Psoas muscle (tissue), 8 donors: ENCODE results near the gene PRSS2. TPM values are rescaled to one million over a fixed set of nuclear protein-coding genes. Genes with fewer than 3 reads are reported as not detected.

Experiments used
- ATAC-seq, 4 donors: fragments of 200-7000 bp; cut with Tn5 transposase; one replicate each; pipeline ENCODE4 v1.9.1; 2020; ENCODE audit warnings: moderate library complexity in 3 of 4, mild to moderate bottlenecking in 2 of 4
- DNase-seq, 2 donors: peaks; one replicate each; pipeline ENCODE4 v3.0.0-alpha.2; 2020
- H3K27ac ChIP-seq: fragments of 200-600 bp; one replicate; pipeline ENCODE4 v1.8.0; 2022
- H3K27me3 ChIP-seq, 3 donors: fragments of 200-600 bp in 1 of 3; one replicate each; pipeline versions ENCODE4 v1.6.1 to v1.8.0; 2013 to 2022; ENCODE audit warnings: low read length in 2 of 3, mild to moderate bottlenecking in 2 of 3, moderate library complexity in 1 of 3; ENCODE audit not compliant: insufficient read depth in 3 of 3
- H3K36me3 ChIP-seq, 2 donors: fragments of 200-600 bp in 1 of 2; one replicate each; pipeline versions ENCODE4 v1.6.1 to v1.8.0; 2013 to 2022; ENCODE audit warnings: low read depth in 1 of 2, mild to moderate bottlenecking in 1 of 2, moderate library complexity in 1 of 2; ENCODE audit not compliant: insufficient read depth in 1 of 2
- H3K4me1 ChIP-seq: fragments of 200-600 bp; one replicate; pipeline ENCODE4 v1.8.0; 2022
- H3K4me3 ChIP-seq: fragments of 200-600 bp; one replicate; pipeline ENCODE4 v1.8.0; 2022; ENCODE audit warnings: mild to moderate bottlenecking
- H3K9me3 ChIP-seq: fragments of 200-600 bp; one replicate; pipeline ENCODE4 v1.8.0; 2022
- WGBS, 3 donors: extraction: QIAGEN DNeasy Blood & Tissue Kit; methylation state at CpG; one replicate each; pipeline versions ENCODE4 v1.1.6 to v1.1.7; 2013; 5-methylcytosine and 5-hydroxymethylcytosine counted together
- intact Hi-C, 2 donors: fragments of 100-400 bp; cut with DNase I; formaldehyde crosslinking; loops; one replicate each; pipeline versions ENCODE4 v1.11.0 to v1.14.2; 2022
- polyA plus RNA-seq, 3 donors: library from polyadenylated mRNA; stranded (reverse); fragments of 200-250 nt; gene quantifications; one replicate each; pipeline ENCODE4 v1.2.3, GENCODE V29; 2013
- total RNA-seq, 4 donors: library from RNA; stranded (reverse); fragmentation: NEBNext Ultra II Directional in 2 of 4; extraction: Animal tissue kit (Norgen Biotek cat#: 25700) in 2 of 4; gene quantifications; one replicate each; pipeline versions ENCODE4 v1.2.1 to v1.2.4, GENCODE V29; 2021 to 2023
- TF ChIP-seq, protein P1 (sequence below): fragments of 200-600 bp; IDR thresholded peaks from one replicate; pipeline ENCODE4 v1.8.0; 2022; ENCODE audit warnings: antibody characterized with exemption
- donor health status: healthy with polysubstance abuse.
- donor health status: DM: no; HTN: no; CAD: no; lungs with moderate emphysema.
- donor health status: Bipolar disorder and iron deficiency.
- donor health status: healthy.
- donor health status: DM: yes; HTN: yes; CAD: no.
- donor health status: DM: no; HTN: no; CAD: no.
- donor health status: DM: no; HTN: no; CAD: no.
- donor health status: DM: yes; HTN: yes; CAD: no.

PRSS2 gene
- total and polyA plus RNA-seq, 7 donors: 0.04 to 6.2 (median 1.7) TPM; not detected in 2

DNA sequence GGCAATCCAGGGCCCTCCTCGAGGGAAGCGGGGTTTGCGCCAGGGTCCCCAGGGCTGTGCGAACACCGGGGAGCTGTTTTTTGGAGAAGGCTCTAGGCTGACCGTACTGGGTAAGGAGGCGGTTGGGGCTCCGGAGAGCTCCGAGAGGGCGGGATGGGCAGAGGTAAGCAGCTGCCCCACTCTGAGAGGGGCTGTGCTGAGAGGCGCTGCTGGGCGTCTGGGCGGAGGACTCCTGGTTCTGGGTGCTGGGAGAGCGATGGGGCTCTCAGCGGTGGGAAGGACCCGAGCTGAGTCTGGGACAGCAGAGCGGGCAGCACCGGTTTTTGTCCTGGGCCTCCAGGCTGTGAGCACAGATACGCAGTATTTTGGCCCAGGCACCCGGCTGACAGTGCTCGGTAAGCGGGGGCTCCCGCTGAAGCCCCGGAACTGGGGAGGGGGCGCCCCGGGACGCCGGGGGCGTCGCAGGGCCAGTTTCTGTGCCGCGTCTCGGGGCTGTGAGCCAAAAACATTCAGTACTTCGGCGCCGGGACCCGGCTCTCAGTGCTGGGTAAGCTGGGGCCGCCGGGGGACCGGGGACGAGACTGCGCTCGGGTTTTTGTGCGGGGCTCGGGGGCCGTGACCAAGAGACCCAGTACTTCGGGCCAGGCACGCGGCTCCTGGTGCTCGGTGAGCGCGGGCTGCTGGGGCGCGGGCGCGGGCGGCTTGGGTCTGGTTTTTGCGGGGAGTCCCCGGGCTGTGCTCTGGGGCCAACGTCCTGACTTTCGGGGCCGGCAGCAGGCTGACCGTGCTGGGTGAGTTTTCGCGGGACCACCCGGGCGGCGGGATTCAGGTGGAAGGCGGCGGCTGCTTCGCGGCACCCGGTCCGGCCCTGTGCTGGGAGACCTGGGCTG, 26.0 kb downstream of the PRSS2 start:
- Histone ChIP-seq H3K4me1 (peaks cover 5% of the 10 kb centered on the region), H3K9me3 (no peaks in the 10 kb centered on the region), H3K4me3 (peak overlapping the region; percentile 67), H3K27me3 (peaks cover 2 to 43% (median 8%) of the 10 kb centered on the region in 3 donors), H3K27ac (no peak overlapping the region), H3K36me3 (no peaks in the 10 kb centered on the region)
- no peak for DNase-seq
- TF ChIP-seq, protein P1, sequence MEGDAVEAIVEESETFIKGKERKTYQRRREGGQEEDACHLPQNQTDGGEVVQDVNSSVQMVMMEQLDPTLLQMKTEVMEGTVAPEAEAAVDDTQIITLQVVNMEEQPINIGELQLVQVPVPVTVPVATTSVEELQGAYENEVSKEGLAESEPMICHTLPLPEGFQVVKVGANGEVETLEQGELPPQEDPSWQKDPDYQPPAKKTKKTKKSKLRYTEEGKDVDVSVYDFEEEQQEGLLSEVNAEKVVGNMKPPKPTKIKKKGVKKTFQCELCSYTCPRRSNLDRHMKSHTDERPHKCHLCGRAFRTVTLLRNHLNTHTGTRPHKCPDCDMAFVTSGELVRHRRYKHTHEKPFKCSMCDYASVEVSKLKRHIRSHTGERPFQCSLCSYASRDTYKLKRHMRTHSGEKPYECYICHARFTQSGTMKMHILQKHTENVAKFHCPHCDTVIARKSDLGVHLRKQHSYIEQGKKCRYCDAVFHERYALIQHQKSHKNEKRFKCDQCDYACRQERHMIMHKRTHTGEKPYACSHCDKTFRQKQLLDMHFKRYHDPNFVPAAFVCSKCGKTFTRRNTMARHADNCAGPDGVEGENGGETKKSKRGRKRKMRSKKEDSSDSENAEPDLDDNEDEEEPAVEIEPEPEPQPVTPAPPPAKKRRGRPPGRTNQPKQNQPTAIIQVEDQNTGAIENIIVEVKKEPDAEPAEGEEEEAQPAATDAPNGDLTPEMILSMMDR: no peak
- 3 to 6% (median 3%) methylated on average over 53 to 74 of the region's 74 CpGs for WGBS, 3 donors
- intact Hi-C loops: loop anchor here in 1 of 2 donors (5.0 kb wide), 1 partner anchor 174 kb away; no protein-coding TSS in a partner anchor
- peak; percentile 36 to 61 (median 48) for ATAC-seq

DNA sequence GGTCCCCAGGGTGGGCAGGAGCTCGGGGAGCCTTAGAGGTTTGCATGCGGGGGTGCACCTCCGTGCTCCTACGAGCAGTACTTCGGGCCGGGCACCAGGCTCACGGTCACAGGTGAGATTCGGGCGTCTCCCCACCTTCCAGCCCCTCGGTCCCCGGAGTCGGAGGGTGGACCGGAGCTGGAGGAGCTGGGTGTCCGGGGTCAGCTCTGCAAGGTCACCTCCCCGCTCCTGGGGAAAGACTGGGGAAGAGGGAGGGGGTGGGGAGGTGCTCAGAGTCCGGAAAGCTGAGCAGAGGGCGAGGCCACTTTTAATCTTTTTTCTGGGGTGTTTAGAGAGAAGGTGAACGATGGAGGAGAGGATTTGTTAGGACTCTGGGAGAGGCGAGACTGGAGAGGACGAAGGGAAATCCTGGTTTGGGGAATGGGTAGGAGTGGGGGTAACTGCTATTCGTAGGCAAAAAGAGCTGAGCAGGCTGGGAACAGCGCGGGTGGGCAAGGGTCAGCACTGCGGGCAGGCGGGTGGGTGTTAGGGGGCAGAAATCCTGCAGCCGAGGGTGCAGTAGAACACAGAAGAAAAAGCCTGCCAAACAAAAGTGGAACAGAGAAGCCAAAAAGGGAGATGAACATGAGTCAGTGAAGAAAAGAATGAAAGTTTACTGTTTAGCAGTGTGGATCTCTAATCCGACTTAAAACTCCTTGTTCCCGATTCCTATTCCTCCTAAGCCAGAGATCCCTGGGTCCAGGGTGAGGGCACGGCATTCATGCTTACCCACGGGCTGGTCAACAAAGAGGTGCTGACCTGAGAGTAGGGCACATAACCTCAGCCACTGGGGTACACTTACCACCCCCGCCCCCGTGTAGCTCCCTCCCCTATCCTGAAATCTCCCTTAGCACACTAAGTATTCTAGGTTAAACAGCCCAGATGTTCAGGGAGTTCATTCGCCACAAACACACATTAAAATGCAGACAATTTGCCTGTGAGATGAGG, 26.9 kb downstream of the PRSS2 start:
- DNase-seq (no peak), ATAC-seq (peak in 3 of 4 donors; percentile 8 to 62 (median 47))
- Histone ChIP-seq H3K4me1 (peaks cover 5% of the 10 kb centered on the region), H3K4me3 (peak overlapping the region; percentile 67), H3K36me3 (no peaks in the 10 kb centered on the region), H3K27ac (no peak overlapping the region), H3K9me3 (no peaks in the 10 kb centered on the region), H3K27me3 (peaks cover 2 to 43% (median 8%) of the 10 kb centered on the region in 3 donors)
- intact Hi-C loops: loop anchor here in 1 of 2 donors (5.0 kb wide), 1 partner anchor 175 kb away; no protein-coding TSS in a partner anchor
- TF ChIP-seq, protein P1: no peak
- 7 to 8% (median 8%) methylated on average over 32 to 33 of the region's 33 CpGs for WGBS, 3 donors

DNA sequence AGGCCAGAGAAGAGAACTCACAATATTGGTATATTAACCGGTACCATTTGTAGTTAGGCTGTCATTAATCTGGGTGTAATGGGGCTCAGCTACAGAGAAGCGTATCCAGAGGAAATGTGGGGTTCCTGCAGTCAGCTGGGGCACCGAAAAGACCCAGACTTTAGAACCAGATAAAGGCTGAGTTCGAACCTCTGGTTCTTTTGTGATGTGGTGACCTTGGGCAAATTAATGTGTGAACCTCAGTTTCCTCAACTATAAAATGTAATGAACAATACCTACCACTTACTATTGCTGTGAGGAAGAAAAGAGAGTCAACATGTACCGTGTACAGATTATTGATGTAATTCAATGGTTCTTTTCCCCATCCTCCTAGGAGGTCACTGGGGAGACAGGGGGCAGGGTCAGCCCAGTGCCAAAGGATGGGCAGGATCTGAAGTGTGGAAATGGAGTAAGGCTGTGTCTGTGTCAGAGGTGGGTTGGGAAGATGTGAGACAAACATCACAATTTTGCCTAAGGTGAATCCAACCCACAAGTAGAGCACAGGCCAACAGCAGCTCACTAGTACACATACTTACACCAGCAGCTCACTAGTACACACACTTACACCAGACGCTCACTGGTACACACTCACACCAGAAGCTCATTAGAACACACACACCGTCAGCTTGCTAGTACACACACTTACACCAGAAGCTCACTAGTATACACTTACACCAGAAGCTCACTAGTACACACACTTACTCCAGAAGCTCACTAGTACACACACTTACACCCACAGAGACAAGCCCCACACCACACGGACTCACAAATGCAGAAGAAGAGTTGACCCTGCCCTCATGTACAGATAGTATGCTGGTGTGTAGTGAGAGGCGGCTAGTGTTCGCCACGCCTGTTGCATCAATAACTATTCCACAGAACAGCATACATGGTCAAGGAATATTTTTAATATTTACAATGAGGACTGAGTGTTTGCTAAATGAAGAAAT, 28.0 kb downstream of the PRSS2 start:
- TF ChIP-seq, protein P1: no peak
- 83 to 91% (median 87%) methylated on average over 11 of the region's 11 CpGs for WGBS, 3 donors
- no peaks in the 10 kb centered on the region for H3K9me3 ChIP-seq
- no peak for DNase-seq
- peaks cover 5% of the 10 kb centered on the region for H3K4me1 ChIP-seq
- H3K27ac ChIP-seq: no peak overlapping the region
- ATAC-seq: no peak
- no peaks in the 10 kb centered on the region for H3K36me3 ChIP-seq
- intact Hi-C loops: loop anchor here in 1 of 2 donors (5.0 kb wide), 1 partner anchor 176 kb away; no protein-coding TSS in a partner anchor
- H3K27me3 ChIP-seq: peaks cover 2 to 43% (median 8%) of the 10 kb centered on the region in 3 donors
- no peak overlapping the region for H3K4me3 ChIP-seq

DNA sequence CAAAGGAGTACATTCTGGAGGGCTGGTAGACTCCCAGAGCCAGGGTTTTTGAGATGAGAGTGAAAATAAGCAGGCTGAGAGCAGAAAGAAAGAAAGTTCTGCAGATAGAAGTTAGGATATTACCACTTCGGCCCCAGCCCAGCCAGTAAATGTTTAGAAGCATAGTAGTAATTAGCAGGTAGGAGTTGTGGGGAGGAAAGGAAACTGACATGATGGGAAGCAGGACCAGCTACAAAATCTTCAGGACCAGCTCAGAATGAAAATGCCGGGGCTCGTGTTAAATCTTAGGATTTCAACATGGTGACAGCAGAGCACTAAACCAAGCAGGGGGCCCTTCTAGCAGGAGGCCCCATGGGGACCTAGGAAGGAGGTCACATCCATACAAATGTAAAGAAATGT, 28.7 kb downstream of the PRSS2 start:
- Histone ChIP-seq H3K4me3 (no peak overlapping the region), H3K9me3 (no peaks in the 10 kb centered on the region), H3K4me1 (peaks cover 5% of the 10 kb centered on the region), H3K36me3 (no peaks in the 10 kb centered on the region), H3K27me3 (peaks cover 2 to 43% (median 8%) of the 10 kb centered on the region in 3 donors), H3K27ac (no peak overlapping the region)
- WGBS, 3 donors: 64 to 75% (median 69%) methylated on average over 3 of the region's 3 CpGs
- intact Hi-C loops: loop anchor here in 1 of 2 donors (5.0 kb wide), 1 partner anchor 177 kb away; no protein-coding TSS in a partner anchor
- DNase-seq (no peak), ATAC-seq (no peak)
- TF ChIP-seq, protein P1: no peak
